Right lobe of liver (tissue), 4 donors: ENCODE measurements around the gene GPR89B.
"Not testable (repeated sequence)": the region's sequence is repeated elsewhere in the genome, so short reads cannot be mapped to it uniquely, and the experiment has no call there.

Experiments used
- POLR2A ChIP-seq: fragments of 450-650 bp; IDR thresholded peaks from one replicate; pipeline ENCODE4 v1.6.1; 2017; ENCODE audit warnings: antibody characterized with exemption, mild to moderate bottlenecking
- TF ChIP-seq, protein P1 (sequence below), 4 donors: fragments of 200-600 bp in 3 of 4; fragments of 450-650 bp in 1 of 4; IDR thresholded peaks; one replicate each; pipeline versions ENCODE4 v1.5.1 to v1.8.0; 2016 to 2022; ENCODE audit warnings: antibody characterized with exemption in 4 of 4, mild to moderate bottlenecking in 2 of 4
- donor health status: DM: no; HTN: no; CAD: no.
- donor health status: DM: no; HTN: no; CAD: no.
- donor health status: DM: no; HTN: yes; CAD: no.

DNA sequence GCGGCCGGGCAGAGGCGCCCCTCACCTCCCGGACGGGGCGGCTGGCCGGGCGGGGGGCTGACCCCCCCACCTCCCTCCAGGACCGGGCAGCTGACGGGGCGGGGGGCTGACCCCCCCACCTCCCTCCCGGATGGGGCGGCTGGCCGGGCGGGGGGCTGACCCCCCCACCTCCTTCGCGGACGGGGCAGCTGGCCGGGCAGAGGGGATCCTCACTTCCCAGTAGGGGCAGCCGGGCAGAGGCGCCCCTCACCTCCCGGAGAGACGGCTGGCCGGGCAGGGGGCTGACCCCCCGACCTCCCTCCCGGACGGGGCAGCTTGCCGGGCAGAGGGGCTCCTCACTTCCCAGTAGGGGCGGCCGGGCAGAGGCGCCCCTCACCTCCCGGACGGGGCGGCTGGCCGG, 21.3 kb downstream of the GPR89B start:
- TF ChIP-seq POLR2A, result not testable (repeated sequence)
- TF ChIP-seq, protein P1, sequence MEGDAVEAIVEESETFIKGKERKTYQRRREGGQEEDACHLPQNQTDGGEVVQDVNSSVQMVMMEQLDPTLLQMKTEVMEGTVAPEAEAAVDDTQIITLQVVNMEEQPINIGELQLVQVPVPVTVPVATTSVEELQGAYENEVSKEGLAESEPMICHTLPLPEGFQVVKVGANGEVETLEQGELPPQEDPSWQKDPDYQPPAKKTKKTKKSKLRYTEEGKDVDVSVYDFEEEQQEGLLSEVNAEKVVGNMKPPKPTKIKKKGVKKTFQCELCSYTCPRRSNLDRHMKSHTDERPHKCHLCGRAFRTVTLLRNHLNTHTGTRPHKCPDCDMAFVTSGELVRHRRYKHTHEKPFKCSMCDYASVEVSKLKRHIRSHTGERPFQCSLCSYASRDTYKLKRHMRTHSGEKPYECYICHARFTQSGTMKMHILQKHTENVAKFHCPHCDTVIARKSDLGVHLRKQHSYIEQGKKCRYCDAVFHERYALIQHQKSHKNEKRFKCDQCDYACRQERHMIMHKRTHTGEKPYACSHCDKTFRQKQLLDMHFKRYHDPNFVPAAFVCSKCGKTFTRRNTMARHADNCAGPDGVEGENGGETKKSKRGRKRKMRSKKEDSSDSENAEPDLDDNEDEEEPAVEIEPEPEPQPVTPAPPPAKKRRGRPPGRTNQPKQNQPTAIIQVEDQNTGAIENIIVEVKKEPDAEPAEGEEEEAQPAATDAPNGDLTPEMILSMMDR (IDR thresholded peaks at IDR 0.05), result not testable (repeated sequence)
